G401.6 (cell line): ENCODE measurements around the gene GALNT17.
"Not testable (repeated sequence)": the region's sequence is repeated elsewhere in the genome, so short reads cannot be mapped to it uniquely, and the experiment has no call there.

Experiments
- FAIRE-seq: peaks from 2 replicates; lab custom pipeline; 2012; peaks lifted over from hg19 to GRCh38; lab: Jason Lieb, UNC

Gene GALNT17

GRCh38 chr7:71165708-71166107 is 33.8 kb downstream of the GALNT17 start:
- no peak for FAIRE-seq

DNA sequence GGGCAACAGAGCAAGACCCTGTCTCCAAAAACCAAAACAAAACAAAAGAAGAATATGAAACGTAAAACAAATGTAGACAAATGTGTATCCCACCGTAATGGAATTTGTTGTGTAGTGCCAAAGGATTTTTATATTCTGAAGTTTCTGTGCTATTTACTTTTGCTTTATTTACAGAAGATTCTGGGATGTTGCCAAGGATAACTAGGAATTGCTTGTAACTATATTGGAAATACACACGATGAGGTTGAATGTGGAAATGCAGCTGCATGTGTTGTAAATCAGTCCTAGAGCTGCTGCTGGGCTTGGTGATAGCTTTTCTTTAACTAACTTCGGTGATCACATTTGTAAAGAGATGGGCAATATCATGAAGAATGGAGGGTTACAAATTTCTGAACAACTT is 39.5 kb downstream of the GALNT17 start:
- no peak for FAIRE-seq

- FAIRE-seq, result no peak
Measured at GRCh38 chr7:71173955-71174354, 42.0 kb downstream of the GALNT17 start.

GRCh38 chr7:71182438-71182935 is 50.5 kb downstream of the GALNT17 start:
- FAIRE-seq, result no peak

GRCh38 chr7:71184136-71184535 is 52.2 kb downstream of the GALNT17 start:
- no peak for FAIRE-seq

DNA sequence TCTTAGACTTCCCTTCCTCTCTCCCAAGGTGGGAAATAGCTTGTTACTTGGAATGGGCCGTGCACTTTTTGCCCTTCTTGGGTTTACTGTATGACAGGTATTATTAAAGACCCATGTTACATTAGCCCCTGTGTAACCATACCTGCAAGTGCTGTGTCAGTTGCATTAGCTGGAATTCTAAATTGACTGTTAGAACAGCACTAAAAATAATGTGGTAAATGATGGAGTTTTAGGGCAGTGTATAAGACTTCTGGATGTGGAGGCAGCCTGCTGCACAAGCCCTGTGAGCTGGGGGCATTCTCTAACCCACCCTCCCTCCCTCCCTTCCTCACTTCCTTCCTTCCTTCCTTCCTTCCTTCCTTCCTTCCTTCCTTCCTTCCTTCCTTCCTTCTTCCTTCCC is 52.7 kb downstream of the GALNT17 start:
- no peak for FAIRE-seq

DNA sequence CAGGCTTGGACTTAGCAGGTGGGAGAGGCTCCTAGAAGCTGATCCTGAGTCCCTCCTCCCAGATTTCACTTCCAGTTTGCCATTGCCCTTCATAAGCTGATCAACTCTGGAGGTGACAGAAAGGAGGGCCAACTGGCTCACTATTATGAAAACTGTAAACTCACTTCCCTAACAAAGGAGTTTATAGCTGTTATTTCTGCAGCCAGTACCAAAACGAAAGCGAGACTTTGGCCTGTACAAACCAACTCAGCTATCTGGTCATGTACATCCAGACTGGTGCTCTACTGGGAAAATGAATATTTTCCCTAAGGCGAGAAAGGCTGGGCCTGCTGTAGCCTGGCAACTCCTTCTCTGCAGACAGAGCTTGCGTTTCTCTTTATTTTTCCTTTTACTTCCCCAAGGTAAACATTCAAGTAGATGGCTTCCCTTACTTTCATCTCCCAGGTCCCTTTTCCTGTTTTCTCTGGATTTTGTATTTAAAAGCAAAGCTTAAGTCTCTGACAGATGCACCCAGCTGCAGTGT is 54.7 kb downstream of the GALNT17 start:
- no peak for FAIRE-seq

DNA sequence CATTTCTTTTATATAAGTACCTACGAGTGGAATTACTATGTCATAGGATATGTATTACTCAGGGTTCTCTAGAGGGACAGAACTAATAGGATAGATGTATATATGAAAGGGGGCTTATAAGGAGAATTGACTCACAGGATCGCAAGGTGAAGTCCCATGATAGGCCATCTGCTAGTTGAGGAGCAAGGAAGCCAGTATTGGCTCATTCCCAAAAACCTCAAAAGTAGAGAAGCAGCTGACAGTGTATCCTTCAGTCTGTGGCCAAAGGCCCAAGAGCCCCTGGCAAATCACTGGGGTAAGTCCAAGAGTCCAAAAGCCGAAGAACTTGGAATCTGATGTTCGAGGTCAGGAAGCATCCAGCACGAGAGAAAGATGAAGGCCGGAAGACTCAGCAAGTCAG is 59.8 kb downstream of the GALNT17 start:
- FAIRE-seq, result no peak

- FAIRE-seq, result no peak
Measured at GRCh38 chr7:71193099-71193810, 61.3 kb downstream of the GALNT17 start.

GRCh38 chr7:71198391-71198790 is 66.4 kb downstream of the GALNT17 start:
- FAIRE-seq, result no peak

GRCh38 chr7:71198887-71199286 is 66.9 kb downstream of the GALNT17 start:
- FAIRE-seq, result no peak

- no peak for FAIRE-seq
Measured at GRCh38 chr7:71206184-71206583, 74.2 kb downstream of the GALNT17 start.

DNA sequence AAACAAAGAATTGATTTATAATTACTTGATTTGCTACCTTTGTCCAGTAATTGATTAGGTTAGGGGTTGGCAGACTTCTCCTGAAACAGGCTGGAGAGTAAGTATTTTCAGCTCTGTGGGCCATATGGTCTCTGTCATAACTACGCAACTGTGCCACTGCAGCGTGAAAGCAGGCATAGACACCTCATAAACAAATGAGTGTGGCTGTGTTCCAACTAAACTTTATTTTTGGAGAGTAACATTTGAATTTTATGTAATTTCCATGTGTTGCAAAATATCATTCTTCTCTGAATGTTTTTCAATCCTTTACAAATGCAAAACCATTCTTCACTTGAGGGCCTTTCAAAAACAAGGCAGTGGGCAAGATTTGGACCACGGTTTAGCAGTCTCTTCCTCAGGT is 76.9 kb downstream of the GALNT17 start:
- FAIRE-seq, result no peak

DNA sequence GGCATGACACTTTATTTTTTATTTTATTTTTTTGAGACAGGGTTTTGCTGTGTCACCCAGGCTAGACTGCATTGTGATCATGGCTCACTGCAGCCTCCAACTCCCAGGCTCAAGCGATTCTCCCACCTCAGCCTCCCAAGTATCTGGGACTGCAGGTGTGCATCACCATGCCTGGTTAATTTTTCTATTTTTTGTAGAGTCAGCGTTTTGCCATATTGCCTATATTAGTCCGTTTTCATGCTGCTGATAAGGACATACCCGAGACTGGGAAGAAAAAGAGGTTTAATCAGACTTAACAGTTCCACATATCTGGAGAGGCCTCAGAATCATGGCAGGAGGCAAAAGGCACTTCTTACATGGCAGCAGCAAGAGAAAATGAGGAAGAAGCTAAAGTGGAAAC is 77.5 kb downstream of the GALNT17 start:
- FAIRE-seq, result not testable (repeated sequence)

DNA sequence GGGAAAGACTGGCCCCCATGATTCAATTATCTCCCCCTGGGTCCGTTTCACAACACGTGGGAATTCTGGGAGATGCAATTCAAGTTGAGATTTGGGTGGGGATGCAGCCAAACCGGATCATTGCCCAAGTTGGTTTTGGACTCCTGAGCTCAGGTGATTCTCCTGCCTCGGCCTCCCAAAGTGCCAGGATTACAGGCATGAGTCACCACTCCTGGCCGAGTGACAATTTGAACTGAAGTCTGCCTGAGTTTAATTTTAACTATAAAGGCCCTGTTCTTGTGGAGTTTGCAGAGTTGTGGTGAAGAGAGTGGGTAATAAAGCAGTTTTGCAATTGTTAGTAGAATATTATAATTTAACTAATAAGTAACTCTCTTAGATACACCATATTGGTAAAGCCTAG is 78.3 kb downstream of the GALNT17 start:
- FAIRE-seq, result no peak

DNA sequence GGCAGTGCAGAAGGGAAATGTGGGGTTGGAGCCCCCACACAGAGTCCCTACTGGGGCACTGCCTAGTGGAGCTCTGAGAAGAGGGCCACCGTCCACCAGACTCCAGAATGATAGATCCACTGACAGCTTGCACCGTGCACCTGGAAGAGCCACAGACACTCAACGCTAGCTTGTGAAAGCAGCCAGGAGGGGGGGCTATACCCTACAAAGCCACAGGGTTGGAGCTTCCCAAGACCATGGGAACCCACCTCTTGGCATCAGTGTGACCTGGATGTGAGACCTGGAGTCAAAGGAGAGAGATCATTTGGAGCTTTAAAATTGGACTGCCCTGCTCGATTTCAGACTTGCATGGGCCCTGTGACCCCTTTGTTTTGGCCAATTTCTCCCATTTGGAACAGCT is 80.5 kb downstream of the GALNT17 start:
- FAIRE-seq, result not testable (repeated sequence)

GRCh38 chr7:71216211-71216610 is 84.3 kb downstream of the GALNT17 start:
- FAIRE-seq, result no peak

GRCh38 chr7:71220210-71220695 is 88.3 kb downstream of the GALNT17 start:
- no peak for FAIRE-seq

DNA sequence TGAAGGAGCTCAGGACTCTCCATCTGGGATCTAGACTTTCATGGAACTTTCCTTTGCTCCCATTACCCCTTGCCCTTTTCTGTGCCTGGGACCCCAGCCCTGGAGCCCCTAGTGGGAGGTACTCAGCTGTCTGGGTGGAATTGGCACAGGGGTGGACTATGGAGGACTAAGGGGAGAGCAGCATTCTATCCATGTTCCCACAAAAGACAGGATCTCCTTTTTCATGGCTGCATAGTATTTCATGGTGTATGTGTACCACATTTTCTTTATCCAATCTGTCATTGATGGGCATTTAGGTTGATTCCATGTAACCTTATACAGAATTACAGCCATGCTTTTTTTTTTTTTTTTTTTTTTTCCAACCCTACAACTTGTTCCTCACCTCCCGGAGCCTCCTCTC is 89.1 kb downstream of the GALNT17 start:
- FAIRE-seq, result no peak

GRCh38 chr7:71221549-71221948 is 89.6 kb downstream of the GALNT17 start:
- FAIRE-seq, result no peak

GRCh38 chr7:71227126-71227525 is 95.2 kb downstream of the GALNT17 start:
- no peak for FAIRE-seq

- FAIRE-seq, result no peak
Measured at GRCh38 chr7:71229148-71229547, 97.2 kb downstream of the GALNT17 start.

DNA sequence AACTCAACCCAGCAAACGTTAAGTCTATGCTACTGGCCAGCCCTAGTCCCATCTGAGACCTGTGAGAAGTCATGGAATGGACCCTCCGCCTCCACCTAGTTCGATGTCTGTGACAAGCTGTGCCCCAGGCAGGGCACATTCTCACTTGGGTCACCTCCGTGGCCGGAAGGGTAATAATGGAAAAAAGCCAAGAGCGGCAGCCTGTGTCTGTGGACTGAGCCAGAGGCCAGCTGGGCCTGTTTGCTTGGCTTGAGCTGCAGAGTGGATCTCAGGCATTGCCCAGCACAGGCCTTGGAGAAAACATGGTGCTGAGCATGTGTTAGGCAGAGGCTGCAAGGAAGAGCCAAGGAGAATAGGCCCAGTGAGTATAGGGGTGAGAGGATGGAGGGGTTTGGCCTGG is 97.8 kb downstream of the GALNT17 start:
- no peak for FAIRE-seq

GRCh38 chr7:71235253-71235652 is 103.3 kb downstream of the GALNT17 start:
- FAIRE-seq, result no peak
